ENCODE results near the gene IL4R. TPM values are rescaled to one million over a fixed set of nuclear protein-coding genes. Genes with fewer than 3 reads are reported as not detected.

Gene IL4R
- polyA plus RNA-seq, 1 donor from 2014 or later = 0.07 TPM

DNA sequence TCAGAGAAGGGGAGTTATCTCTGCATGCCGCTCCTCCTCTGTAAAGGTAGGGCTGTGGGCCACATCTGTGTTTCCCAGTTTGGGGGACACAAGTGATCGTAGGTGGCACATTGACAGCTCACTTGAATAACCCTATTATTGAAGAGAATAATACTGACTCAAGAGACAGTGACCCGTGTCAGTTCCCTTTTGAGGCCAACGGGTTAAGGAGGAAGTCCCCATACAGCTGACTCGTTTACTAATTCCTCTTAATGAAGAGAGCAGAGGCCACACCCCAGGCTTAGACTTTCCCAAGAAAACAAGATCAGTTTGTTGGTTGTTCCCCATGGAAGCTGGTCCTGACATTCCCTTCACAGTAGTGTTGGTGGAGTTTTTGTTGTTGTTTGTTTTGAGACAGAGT is 33.0 kb downstream of the IL4R start:
- H3K36me3 ChIP-seq (ENCODE audit: insufficient read depth, low read length) = no peaks in the 10 kb centered on the region
- no peak overlapping the region for H3K4me2 ChIP-seq (ENCODE audit: low read length)
- no peak for TF ChIP-seq EP300 (conservative IDR thresholded peaks at IDR 0.05; ENCODE audit: poor library complexity, severe bottlenecking)
- TF ChIP-seq, protein P1, sequence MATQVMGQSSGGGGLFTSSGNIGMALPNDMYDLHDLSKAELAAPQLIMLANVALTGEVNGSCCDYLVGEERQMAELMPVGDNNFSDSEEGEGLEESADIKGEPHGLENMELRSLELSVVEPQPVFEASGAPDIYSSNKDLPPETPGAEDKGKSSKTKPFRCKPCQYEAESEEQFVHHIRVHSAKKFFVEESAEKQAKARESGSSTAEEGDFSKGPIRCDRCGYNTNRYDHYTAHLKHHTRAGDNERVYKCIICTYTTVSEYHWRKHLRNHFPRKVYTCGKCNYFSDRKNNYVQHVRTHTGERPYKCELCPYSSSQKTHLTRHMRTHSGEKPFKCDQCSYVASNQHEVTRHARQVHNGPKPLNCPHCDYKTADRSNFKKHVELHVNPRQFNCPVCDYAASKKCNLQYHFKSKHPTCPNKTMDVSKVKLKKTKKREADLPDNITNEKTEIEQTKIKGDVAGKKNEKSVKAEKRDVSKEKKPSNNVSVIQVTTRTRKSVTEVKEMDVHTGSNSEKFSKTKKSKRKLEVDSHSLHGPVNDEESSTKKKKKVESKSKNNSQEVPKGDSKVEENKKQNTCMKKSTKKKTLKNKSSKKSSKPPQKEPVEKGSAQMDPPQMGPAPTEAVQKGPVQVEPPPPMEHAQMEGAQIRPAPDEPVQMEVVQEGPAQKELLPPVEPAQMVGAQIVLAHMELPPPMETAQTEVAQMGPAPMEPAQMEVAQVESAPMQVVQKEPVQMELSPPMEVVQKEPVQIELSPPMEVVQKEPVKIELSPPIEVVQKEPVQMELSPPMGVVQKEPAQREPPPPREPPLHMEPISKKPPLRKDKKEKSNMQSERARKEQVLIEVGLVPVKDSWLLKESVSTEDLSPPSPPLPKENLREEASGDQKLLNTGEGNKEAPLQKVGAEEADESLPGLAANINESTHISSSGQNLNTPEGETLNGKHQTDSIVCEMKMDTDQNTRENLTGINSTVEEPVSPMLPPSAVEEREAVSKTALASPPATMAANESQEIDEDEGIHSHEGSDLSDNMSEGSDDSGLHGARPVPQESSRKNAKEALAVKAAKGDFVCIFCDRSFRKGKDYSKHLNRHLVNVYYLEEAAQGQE (IDR thresholded peaks at IDR 0.05; ENCODE audit: borderline replicate concordance) = no peak
- TF ChIP-seq TAF1 (IDR thresholded peaks at IDR 0.05; ENCODE audit: low read depth) = no peak
- TF ChIP-seq MXI1 (conservative IDR thresholded peaks at IDR 0.05; ENCODE audit: poor library complexity, severe bottlenecking) = no peak
- TF ChIP-seq, protein P2, sequence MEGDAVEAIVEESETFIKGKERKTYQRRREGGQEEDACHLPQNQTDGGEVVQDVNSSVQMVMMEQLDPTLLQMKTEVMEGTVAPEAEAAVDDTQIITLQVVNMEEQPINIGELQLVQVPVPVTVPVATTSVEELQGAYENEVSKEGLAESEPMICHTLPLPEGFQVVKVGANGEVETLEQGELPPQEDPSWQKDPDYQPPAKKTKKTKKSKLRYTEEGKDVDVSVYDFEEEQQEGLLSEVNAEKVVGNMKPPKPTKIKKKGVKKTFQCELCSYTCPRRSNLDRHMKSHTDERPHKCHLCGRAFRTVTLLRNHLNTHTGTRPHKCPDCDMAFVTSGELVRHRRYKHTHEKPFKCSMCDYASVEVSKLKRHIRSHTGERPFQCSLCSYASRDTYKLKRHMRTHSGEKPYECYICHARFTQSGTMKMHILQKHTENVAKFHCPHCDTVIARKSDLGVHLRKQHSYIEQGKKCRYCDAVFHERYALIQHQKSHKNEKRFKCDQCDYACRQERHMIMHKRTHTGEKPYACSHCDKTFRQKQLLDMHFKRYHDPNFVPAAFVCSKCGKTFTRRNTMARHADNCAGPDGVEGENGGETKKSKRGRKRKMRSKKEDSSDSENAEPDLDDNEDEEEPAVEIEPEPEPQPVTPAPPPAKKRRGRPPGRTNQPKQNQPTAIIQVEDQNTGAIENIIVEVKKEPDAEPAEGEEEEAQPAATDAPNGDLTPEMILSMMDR (IDR thresholded peaks at IDR 0.05; ENCODE audit: poor library complexity, severe bottlenecking) = no peak
- TF ChIP-seq POLR2AphosphoS5 (IDR thresholded peaks at IDR 0.05) = no peak
- TF ChIP-seq EZH2 (IDR thresholded peaks at IDR 0.05; ENCODE audit: borderline replicate concordance, insufficient read depth, low read length, poor library complexity, severe bottlenecking) = no peak
- no peak overlapping the region for H3K27ac ChIP-seq (ENCODE audit: low read length)
- no peaks in the 10 kb centered on the region for H3K27me3 ChIP-seq (ENCODE audit: insufficient read depth, low read depth, low read length)
- no peaks in the 10 kb centered on the region for H3F3A ChIP-seq (ENCODE audit: insufficient read depth, low read length, poor library complexity, severe bottlenecking)
- H3K79me2 ChIP-seq (replicated peaks; ENCODE audit: insufficient read depth, low read length) = no peaks in the 10 kb centered on the region
- H3K9me2 ChIP-seq (ENCODE audit: insufficient read depth, low read length) = no peaks in the 10 kb centered on the region
- no peak overlapping the region for H3K9ac ChIP-seq (ENCODE audit: low read length)
- H3K4me3 ChIP-seq (ENCODE audit: low read length) = no peak overlapping the region
- H4K20me1 ChIP-seq (ENCODE audit: insufficient read depth) = no peaks in the 10 kb centered on the region
- no peak overlapping the region for H2AFZ ChIP-seq (ENCODE audit: low read depth, low read length)
- no peaks in the 10 kb centered on the region for H3K9me3 ChIP-seq (ENCODE audit: low read length)

GRCh38 chr16:27347930-27348685 is 34.3 kb downstream of the IL4R start:
- TF ChIP-seq RAD21 (conservative IDR thresholded peaks at IDR 0.05) = no peak
- no peak for TF ChIP-seq MXI1 (conservative IDR thresholded peaks at IDR 0.05; ENCODE audit: poor library complexity, severe bottlenecking)
- TF ChIP-seq EP300 (conservative IDR thresholded peaks at IDR 0.05; ENCODE audit: poor library complexity, severe bottlenecking) = no peak
- TF ChIP-seq TAF1 (IDR thresholded peaks at IDR 0.05; ENCODE audit: low read depth) = no peak
- no peak for TF ChIP-seq SMC3 (conservative IDR thresholded peaks at IDR 0.05; ENCODE audit: poor library complexity)
- TF ChIP-seq, protein P2 (IDR thresholded peaks at IDR 0.05; ENCODE audit: poor library complexity, severe bottlenecking) = no peak
- no peak for TF ChIP-seq POLR2AphosphoS5 (IDR thresholded peaks at IDR 0.05)
- TF ChIP-seq EZH2 (IDR thresholded peaks at IDR 0.05; ENCODE audit: borderline replicate concordance, insufficient read depth, low read length, poor library complexity, severe bottlenecking) = no peak
- TF ChIP-seq, protein P1 (IDR thresholded peaks at IDR 0.05; ENCODE audit: borderline replicate concordance) = no peak

More at GRCh38 chr16:27347930-27348685, 34.3 kb downstream of the IL4R start:
- H3K9me2 ChIP-seq (ENCODE audit: insufficient read depth, low read length) = no peaks in the 10 kb centered on the region
- H3K27me3 ChIP-seq (ENCODE audit: insufficient read depth, low read depth, low read length) = no peaks in the 10 kb centered on the region
- no peak overlapping the region for H3K27ac ChIP-seq (ENCODE audit: low read length)
- no peaks in the 10 kb centered on the region for H3F3A ChIP-seq (ENCODE audit: insufficient read depth, low read length, poor library complexity, severe bottlenecking)
- no peak overlapping the region for H3K4me2 ChIP-seq (ENCODE audit: low read length)
- H3K9ac ChIP-seq (ENCODE audit: low read length) = no peak overlapping the region
- H3K4me3 ChIP-seq (ENCODE audit: low read length) = no peak overlapping the region
- H3K36me3 ChIP-seq (ENCODE audit: insufficient read depth, low read length) = no peaks in the 10 kb centered on the region
- H4K20me1 ChIP-seq (ENCODE audit: insufficient read depth) = no peaks in the 10 kb centered on the region
- no peaks in the 10 kb centered on the region for H3K9me3 ChIP-seq (ENCODE audit: low read length)
- H2AFZ ChIP-seq (ENCODE audit: low read depth, low read length) = no peak overlapping the region
- H3K79me2 ChIP-seq (replicated peaks; ENCODE audit: insufficient read depth, low read length) = no peaks in the 10 kb centered on the region
